ENCODE data around the gene NELL2. TPM values are rescaled to one million over a fixed set of nuclear protein-coding genes. Genes with fewer than 3 reads are reported as not detected.

NELL2 gene
- total and polyA plus RNA-seq, 2 donors from 2014 or later, result 0.30 to 3.3 TPM

GRCh38 chr12:44774815-44775411 lies 101.2 kb downstream of the NELL2 start:
- Histone ChIP-seq H3K36me3 (ENCODE audit: control insufficient read depth in 2 of 3, insufficient read depth in 3 of 3, low read length in 3 of 3) (no peaks in the 10 kb centered on the region), H3K4me3 (ENCODE audit: low read length in 3 of 3) (no peak overlapping the region), H3K27ac (ENCODE audit: low read depth in 2 of 2, low read length in 2 of 2) (no peak overlapping the region), H3K27me3 (ENCODE audit: control insufficient read depth, insufficient read depth, low read length) (no peaks in the 10 kb centered on the region), H3K9ac (ENCODE audit: low read length in 3 of 3) (no peak overlapping the region), H3K9me3 (ENCODE audit: control insufficient read depth in 2 of 3, insufficient read depth in 1 of 3, low read length in 3 of 3) (peaks cover 0 to 2% (median 0%) of the 10 kb centered on the region in 3 donors), H3K4me1 (ENCODE audit: control insufficient read depth in 2 of 3, insufficient read depth in 2 of 3, low read depth in 1 of 3, low read length in 3 of 3) (no peaks in the 10 kb centered on the region)
- no peak for FAIRE-seq
- peak in 1 of 5 donors; percentile 14 for DNase-seq
- TF ChIP-seq, protein P1, sequence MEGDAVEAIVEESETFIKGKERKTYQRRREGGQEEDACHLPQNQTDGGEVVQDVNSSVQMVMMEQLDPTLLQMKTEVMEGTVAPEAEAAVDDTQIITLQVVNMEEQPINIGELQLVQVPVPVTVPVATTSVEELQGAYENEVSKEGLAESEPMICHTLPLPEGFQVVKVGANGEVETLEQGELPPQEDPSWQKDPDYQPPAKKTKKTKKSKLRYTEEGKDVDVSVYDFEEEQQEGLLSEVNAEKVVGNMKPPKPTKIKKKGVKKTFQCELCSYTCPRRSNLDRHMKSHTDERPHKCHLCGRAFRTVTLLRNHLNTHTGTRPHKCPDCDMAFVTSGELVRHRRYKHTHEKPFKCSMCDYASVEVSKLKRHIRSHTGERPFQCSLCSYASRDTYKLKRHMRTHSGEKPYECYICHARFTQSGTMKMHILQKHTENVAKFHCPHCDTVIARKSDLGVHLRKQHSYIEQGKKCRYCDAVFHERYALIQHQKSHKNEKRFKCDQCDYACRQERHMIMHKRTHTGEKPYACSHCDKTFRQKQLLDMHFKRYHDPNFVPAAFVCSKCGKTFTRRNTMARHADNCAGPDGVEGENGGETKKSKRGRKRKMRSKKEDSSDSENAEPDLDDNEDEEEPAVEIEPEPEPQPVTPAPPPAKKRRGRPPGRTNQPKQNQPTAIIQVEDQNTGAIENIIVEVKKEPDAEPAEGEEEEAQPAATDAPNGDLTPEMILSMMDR (IDR thresholded peaks at IDR 0.05; ENCODE audit: borderline replicate concordance, extremely low read depth, insufficient read depth), result peak; percentile 52
- intact Hi-C loops (cut with DNase I), result no loop called here

DNA sequence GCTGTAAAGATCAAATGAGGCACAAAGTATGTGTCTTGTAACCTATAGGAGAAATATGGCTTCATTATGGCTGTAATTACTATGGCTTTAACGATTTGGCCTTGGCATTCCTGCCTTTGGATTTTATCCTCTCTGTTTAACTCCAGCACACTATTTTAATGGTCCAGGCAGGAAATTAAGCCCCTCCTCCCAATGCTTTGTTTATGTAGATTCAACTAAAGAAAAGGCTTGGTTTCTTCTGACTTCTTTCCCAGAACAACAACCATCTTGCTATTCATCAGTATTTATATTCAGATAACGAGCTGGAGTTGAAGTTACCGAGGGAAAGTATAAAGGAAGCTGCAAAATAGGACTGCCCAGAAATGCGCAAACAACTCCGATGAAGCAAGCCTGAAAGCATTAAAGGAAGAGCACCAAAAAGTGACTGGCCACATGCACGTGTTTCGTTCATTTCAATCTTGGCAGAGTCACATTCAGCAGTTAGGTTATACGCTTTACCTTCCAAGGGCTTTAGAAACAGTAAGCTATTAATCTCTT lies 104.6 kb downstream of the NELL2 start:
- H3K4me1 ChIP-seq (ENCODE audit: control insufficient read depth in 2 of 3, insufficient read depth in 2 of 3, low read depth in 1 of 3, low read length in 3 of 3), result no peaks in the 10 kb centered on the region
- TF ChIP-seq, protein P1 (IDR thresholded peaks at IDR 0.05; ENCODE audit: borderline replicate concordance, extremely low read depth, insufficient read depth), result no peak
- H3K4me3 ChIP-seq (ENCODE audit: low read length in 3 of 3), result no peak overlapping the region
- no peaks in the 10 kb centered on the region for H3K36me3 ChIP-seq (ENCODE audit: control insufficient read depth in 2 of 3, insufficient read depth in 3 of 3, low read length in 3 of 3)
- no peak overlapping the region for H3K9ac ChIP-seq (ENCODE audit: low read length in 3 of 3)
- FAIRE-seq, result no peak
- H3K27me3 ChIP-seq (ENCODE audit: control insufficient read depth, insufficient read depth, low read length), result no peaks in the 10 kb centered on the region
- DNase-seq, result no peak
- no peak overlapping the region for H3K27ac ChIP-seq (ENCODE audit: low read depth in 2 of 2, low read length in 2 of 2)
- intact Hi-C loops (cut with DNase I), result no loop called here
- H3K9me3 ChIP-seq (ENCODE audit: control insufficient read depth in 2 of 3, insufficient read depth in 1 of 3, low read length in 3 of 3), result no peaks in the 10 kb centered on the region

DNA sequence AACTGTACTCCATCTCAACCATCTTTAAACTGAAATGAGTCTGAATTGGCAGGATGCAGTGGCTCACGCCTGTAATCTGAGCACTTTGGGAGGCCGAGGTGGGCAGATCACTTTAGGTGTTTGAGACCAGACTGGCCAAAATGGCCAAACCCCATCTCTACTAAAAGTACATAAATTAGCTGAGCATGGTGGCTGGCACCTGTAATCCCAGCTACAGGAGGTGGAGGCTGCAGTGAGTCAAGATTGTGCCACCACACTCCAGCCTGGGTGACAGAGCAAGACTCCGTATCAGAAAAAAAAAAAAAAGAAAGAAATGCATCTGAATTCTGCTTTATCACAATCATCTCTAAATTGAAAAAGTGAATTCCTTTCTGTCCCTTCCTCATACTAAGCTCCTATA lies 110.3 kb downstream of the NELL2 start:
- TF ChIP-seq, protein P1 (IDR thresholded peaks at IDR 0.05; ENCODE audit: borderline replicate concordance, extremely low read depth, insufficient read depth), result no peak
- Histone ChIP-seq H3K27ac (ENCODE audit: low read depth in 2 of 2, low read length in 2 of 2) (no peak overlapping the region), H3K4me3 (ENCODE audit: low read length in 3 of 3) (no peak overlapping the region), H3K27me3 (ENCODE audit: control insufficient read depth, insufficient read depth, low read length) (no peaks in the 10 kb centered on the region), H3K36me3 (ENCODE audit: control insufficient read depth in 2 of 3, insufficient read depth in 3 of 3, low read length in 3 of 3) (no peaks in the 10 kb centered on the region), H3K9me3 (ENCODE audit: control insufficient read depth in 2 of 3, insufficient read depth in 1 of 3, low read length in 3 of 3) (no peaks in the 10 kb centered on the region), H3K9ac (ENCODE audit: low read length in 3 of 3) (no peak overlapping the region), H3K4me1 (ENCODE audit: control insufficient read depth in 2 of 3, insufficient read depth in 2 of 3, low read depth in 1 of 3, low read length in 3 of 3) (no peaks in the 10 kb centered on the region)
- FAIRE-seq, result no peak
- DNase-seq, result no peak
- intact Hi-C loops (cut with DNase I), result no loop called here
